ENCODE data around the gene GGT5.

- TF ChIP-seq ZNF396 (CRISPR knock-in tag; IDR thresholded peaks at IDR 0.05; ENCODE audit: borderline replicate concordance) (no peak), SP1 (CRISPR knock-in tag; conservative IDR thresholded peaks at IDR 0.05) (no peak), NR2C2 (CRISPR knock-in tag; IDR thresholded peaks at IDR 0.05) (no peak), CTCF (IDR thresholded peaks at IDR 0.05) (no peak), ETV6 (CRISPR knock-in tag; IDR thresholded peaks at IDR 0.05) (no peak), ELF4 (CRISPR knock-in tag; IDR thresholded peaks at IDR 0.05; ENCODE audit: low read depth) (no peak), RORB (CRISPR knock-in tag; IDR thresholded peaks at IDR 0.05) (no peak), MAX (CRISPR knock-in tag; IDR thresholded peaks at IDR 0.05) (no peak), USF1 (CRISPR knock-in tag; IDR thresholded peaks at IDR 0.05) (no peak), FOXJ3 (CRISPR knock-in tag; IDR thresholded peaks at IDR 0.05; ENCODE audit: borderline replicate concordance) (no peak), NFYB (CRISPR knock-in tag; conservative IDR thresholded peaks at IDR 0.05; ENCODE audit: low read depth) (no peak), E2F1 (CRISPR knock-in tag; IDR thresholded peaks at IDR 0.05) (no peak), FOXP4 (CRISPR knock-in tag; IDR thresholded peaks at IDR 0.05) (no peak)
Observed at GRCh38 chr22:24265734-24266133, 20.9 kb upstream of the GGT5 start.

Measured in WTC11 (cell line).